SU-DHL-6 (cell line): ENCODE results near the gene WDFY1.

ENCODE experiments used
- H2AFZ ChIP-seq: fragments of 200-600 bp; sonication (generic); 2 replicates; pipeline ENCODE4 v1.6.1; 2014; ENCODE audit warnings: low read depth, mild to moderate bottlenecking, moderate library complexity, mixed read lengths, antibody characterized with exemption, low read length; ENCODE audit not compliant: severe bottlenecking
- H3F3A ChIP-seq: fragments of 200-600 bp; shearing (Covaris generic); 2 replicates; pipeline ENCODE4 v1.6.0; 2016; ENCODE audit warnings: antibody characterized with exemption, mild to moderate bottlenecking; ENCODE audit not compliant: insufficient read depth
- H3K27ac ChIP-seq: fragments of 200-600 bp; sonication (generic); 2 replicates; pipeline ENCODE4 v1.5.1; 2016; ENCODE audit warnings: low read depth, mild to moderate bottlenecking, low read length, moderate library complexity, mixed read lengths
- H3K27me3 ChIP-seq: fragments of 200-600 bp; sonication (generic), shearing (Covaris generic); 2 replicates; pipeline ENCODE4 v1.6.0; 2014; ENCODE audit warnings: mild to moderate bottlenecking, low read length
- H3K36me3 ChIP-seq: fragments of 200-600 bp; sonication (generic); 2 replicates; pipeline ENCODE4 v1.6.1; 2014; ENCODE audit warnings: mild to moderate bottlenecking, low read length, mixed read lengths
- H3K4me2 ChIP-seq: fragments of 300-600, 200-600 bp; shearing (Covaris generic), sonication (generic); 2 replicates; pipeline ENCODE4 v1.6.0; 2014; ENCODE audit warnings: low read length, low read depth, mild to moderate bottlenecking; ENCODE audit not compliant: poor library complexity, severe bottlenecking
- H3K4me3 ChIP-seq: fragments of 200-600 bp; sonication (generic); 2 replicates; pipeline ENCODE4 v1.5.1; 2014; ENCODE audit warnings: antibody characterized with exemption, low read length, mild to moderate bottlenecking, mixed read lengths; ENCODE audit not compliant: insufficient read depth, poor library complexity, severe bottlenecking
- H3K79me2 ChIP-seq: fragments of 200-600 bp; sonication (generic); 2 replicates; pipeline ENCODE4 v1.6.1; 2014; ENCODE audit warnings: mild to moderate bottlenecking, low read length, moderate library complexity; ENCODE audit not compliant: insufficient read depth
- H3K9ac ChIP-seq: fragments of 200-600 bp; sonication (generic); 2 replicates; pipeline ENCODE4 v1.7.0; 2014; ENCODE audit warnings: mild to moderate bottlenecking, low read length
- H3K9me2 ChIP-seq: fragments of 200-600 bp; sonication (generic); replicated peaks from 2 replicates; pipeline ENCODE4 v1.6.1; 2014; ENCODE audit warnings: low read length; ENCODE audit not compliant: insufficient read depth
- H3K9me3 ChIP-seq: fragments of 200-600 bp; sonication (generic); 2 replicates; pipeline ENCODE4 v1.6.1; 2014; ENCODE audit warnings: low read length, mixed read lengths; ENCODE audit not compliant: insufficient read depth
- H4K20me1 ChIP-seq: fragments of 200-600 bp; sonication (generic); 2 replicates; pipeline ENCODE4 v1.6.1; 2014; ENCODE audit warnings: low read depth, mild to moderate bottlenecking, antibody characterized with exemption, low read length, moderate library complexity, mixed read lengths
- EZH2phosphoT487 ChIP-seq: fragments of 200-600 bp; sonication (generic), shearing (Covaris generic); conservative IDR thresholded peaks from 2 replicates; pipeline ENCODE4 v1.6.1; 2018; ENCODE audit warnings: mild to moderate bottlenecking, antibody characterized with exemption, low read length, moderate library complexity, mixed read lengths
- TF ChIP-seq, protein P1 (sequence below): fragments of 200-600 bp; sonication (generic); IDR thresholded peaks from one replicate; pipeline ENCODE4 v1.5.1; 2017; ENCODE audit warnings: antibody characterized with exemption, mild to moderate bottlenecking, low read length, moderate library complexity; ENCODE audit not compliant: insufficient read depth, poor library complexity, severe bottlenecking

WDFY1 gene

DNA sequence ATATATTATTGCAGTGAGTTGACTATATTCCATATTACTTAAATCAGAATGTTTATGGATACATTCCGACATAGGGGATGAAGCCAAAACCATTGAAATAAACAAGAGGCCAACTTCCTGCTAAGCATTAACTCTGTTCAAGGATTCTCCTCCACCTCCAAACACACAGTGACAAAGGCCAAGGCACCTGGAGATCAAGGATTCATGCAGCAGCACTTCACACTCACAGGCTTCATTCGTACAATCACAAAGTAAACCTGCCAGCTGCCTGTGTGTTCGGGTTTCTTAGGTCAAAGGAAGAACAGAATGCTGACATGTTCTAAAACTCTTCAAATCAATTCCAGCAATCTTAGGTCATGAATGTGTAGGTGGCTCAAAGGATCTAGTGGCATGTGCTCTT is 22.8 kb downstream of the WDFY1 start:
- Histone ChIP-seq H3K9me3 (no peaks in the 10 kb centered on the region), H3K79me2 (no peaks in the 10 kb centered on the region), H3K27ac (no peak overlapping the region), H3F3A (no peaks in the 10 kb centered on the region), H3K4me2 (no peak overlapping the region), H3K4me3 (no peak overlapping the region), H4K20me1 (no peaks in the 10 kb centered on the region), H2AFZ (no peak overlapping the region), H3K27me3 (no peaks in the 10 kb centered on the region), H3K36me3 (no peaks in the 10 kb centered on the region), H3K9me2 (no peaks in the 10 kb centered on the region), H3K9ac (no peak overlapping the region)
- TF ChIP-seq, protein P1, sequence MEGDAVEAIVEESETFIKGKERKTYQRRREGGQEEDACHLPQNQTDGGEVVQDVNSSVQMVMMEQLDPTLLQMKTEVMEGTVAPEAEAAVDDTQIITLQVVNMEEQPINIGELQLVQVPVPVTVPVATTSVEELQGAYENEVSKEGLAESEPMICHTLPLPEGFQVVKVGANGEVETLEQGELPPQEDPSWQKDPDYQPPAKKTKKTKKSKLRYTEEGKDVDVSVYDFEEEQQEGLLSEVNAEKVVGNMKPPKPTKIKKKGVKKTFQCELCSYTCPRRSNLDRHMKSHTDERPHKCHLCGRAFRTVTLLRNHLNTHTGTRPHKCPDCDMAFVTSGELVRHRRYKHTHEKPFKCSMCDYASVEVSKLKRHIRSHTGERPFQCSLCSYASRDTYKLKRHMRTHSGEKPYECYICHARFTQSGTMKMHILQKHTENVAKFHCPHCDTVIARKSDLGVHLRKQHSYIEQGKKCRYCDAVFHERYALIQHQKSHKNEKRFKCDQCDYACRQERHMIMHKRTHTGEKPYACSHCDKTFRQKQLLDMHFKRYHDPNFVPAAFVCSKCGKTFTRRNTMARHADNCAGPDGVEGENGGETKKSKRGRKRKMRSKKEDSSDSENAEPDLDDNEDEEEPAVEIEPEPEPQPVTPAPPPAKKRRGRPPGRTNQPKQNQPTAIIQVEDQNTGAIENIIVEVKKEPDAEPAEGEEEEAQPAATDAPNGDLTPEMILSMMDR, result no peak
- no peak for TF ChIP-seq EZH2phosphoT487

DNA sequence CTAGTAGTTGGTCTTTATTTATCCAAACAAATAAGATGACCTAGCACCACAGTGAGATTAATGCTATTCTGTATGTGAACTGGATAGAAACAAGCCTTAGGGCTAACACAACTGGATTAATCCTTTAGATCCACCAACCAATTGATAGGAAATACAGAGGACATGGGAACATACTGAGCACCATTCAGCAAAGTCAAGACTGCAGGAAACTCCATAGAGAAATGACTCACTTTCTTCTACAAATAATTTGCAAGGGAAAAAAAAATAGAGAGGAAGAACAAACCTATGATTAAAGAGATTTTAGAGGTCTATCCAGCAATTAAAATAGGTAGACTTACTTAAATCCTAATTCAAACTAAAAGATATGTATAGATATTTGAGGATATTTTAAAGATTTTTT is 23.9 kb downstream of the WDFY1 start:
- TF ChIP-seq, protein P1, result no peak
- TF ChIP-seq EZH2phosphoT487, result no peak
- Histone ChIP-seq H3K27ac (no peak overlapping the region), H3K36me3 (no peaks in the 10 kb centered on the region), H3K79me2 (no peaks in the 10 kb centered on the region), H3K9me2 (no peaks in the 10 kb centered on the region), H2AFZ (no peak overlapping the region), H4K20me1 (no peaks in the 10 kb centered on the region), H3K9ac (no peak overlapping the region), H3K4me2 (no peak overlapping the region), H3K9me3 (no peaks in the 10 kb centered on the region), H3F3A (no peaks in the 10 kb centered on the region), H3K27me3 (no peaks in the 10 kb centered on the region), H3K4me3 (no peak overlapping the region)

DNA sequence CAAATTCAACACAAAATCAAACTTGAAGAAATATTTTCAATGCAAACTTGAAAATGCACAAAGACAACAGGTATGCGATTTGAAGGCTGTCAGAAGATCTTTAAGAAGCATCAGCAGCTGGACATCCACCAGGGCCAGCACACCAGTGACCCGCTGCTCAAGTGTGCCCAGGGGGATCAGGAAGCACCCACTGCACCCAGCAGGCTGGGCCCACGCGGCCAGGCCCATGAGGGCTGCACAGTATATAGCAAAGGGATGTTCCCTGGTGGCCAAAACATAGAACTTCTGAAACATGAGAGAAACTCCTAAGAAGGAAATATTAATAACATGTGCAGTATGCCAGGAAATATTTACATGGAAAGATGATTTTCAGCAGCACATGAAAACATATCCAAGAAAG is 25.0 kb downstream of the WDFY1 start:
- Histone ChIP-seq H3K4me2 (no peak overlapping the region), H3K27ac (no peak overlapping the region), H3K9me2 (no peaks in the 10 kb centered on the region), H3K9ac (no peak overlapping the region), H3K4me3 (no peak overlapping the region), H3K27me3 (no peaks in the 10 kb centered on the region), H3K9me3 (no peaks in the 10 kb centered on the region), H3K79me2 (no peaks in the 10 kb centered on the region), H3F3A (no peaks in the 10 kb centered on the region), H3K36me3 (no peaks in the 10 kb centered on the region), H2AFZ (no peak overlapping the region), H4K20me1 (no peaks in the 10 kb centered on the region)
- TF ChIP-seq EZH2phosphoT487, result no peak
- TF ChIP-seq, protein P1, result no peak

DNA sequence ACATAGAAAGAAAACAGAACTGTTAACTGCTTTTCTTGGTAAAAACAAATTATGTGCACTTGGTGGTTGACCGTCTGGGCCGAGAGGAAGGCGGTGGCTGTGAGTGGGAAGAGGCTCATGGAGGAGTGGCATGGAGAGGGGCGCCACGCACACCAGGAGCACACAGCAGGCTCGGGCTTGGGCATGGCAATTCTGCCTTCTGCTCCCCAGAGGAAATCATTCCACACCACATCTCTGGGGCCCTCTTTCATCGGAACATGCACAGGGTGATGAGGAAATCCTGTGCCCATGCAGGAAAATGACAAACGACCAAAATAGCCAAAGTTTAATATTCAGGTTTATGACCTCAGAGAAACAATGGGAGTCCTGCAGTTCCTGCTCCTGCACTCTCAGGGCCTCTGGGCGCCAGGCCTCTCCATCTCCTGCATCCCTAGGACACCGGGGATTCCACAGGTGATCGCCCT is 26.4 kb downstream of the WDFY1 start:
- Histone ChIP-seq H3K9me3 (no peaks in the 10 kb centered on the region), H3K27ac (no peak overlapping the region), H4K20me1 (no peaks in the 10 kb centered on the region), H3K4me2 (no peak overlapping the region), H3K9me2 (no peaks in the 10 kb centered on the region), H2AFZ (no peak overlapping the region), H3K27me3 (no peaks in the 10 kb centered on the region), H3F3A (no peaks in the 10 kb centered on the region), H3K9ac (no peak overlapping the region), H3K79me2 (no peaks in the 10 kb centered on the region), H3K36me3 (no peaks in the 10 kb centered on the region), H3K4me3 (no peak overlapping the region)
- no peak for TF ChIP-seq EZH2phosphoT487
- TF ChIP-seq, protein P1, result no peak
